ENCODE measurements around the gene P4HA3.

DNA sequence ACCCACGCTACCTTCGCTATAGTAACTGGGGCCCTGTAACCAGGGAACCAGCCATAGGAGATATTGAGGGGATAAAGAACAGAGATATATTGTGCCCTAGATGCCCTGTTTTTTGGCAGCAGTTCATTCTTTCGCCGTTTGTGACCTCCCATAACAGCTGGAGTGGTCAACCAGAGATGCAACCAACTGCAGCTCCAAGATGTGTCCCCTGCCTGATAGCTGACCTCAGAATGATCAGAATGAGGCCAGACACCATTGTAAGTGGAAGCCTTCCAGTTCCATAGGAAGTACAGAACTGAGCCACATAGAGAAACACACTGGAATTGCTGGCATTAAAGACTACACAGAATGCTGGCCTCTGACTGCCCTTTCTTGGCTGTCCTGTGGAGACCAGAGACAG is 39.2 kb downstream of the P4HA3 start:
- TF ChIP-seq, protein P1, sequence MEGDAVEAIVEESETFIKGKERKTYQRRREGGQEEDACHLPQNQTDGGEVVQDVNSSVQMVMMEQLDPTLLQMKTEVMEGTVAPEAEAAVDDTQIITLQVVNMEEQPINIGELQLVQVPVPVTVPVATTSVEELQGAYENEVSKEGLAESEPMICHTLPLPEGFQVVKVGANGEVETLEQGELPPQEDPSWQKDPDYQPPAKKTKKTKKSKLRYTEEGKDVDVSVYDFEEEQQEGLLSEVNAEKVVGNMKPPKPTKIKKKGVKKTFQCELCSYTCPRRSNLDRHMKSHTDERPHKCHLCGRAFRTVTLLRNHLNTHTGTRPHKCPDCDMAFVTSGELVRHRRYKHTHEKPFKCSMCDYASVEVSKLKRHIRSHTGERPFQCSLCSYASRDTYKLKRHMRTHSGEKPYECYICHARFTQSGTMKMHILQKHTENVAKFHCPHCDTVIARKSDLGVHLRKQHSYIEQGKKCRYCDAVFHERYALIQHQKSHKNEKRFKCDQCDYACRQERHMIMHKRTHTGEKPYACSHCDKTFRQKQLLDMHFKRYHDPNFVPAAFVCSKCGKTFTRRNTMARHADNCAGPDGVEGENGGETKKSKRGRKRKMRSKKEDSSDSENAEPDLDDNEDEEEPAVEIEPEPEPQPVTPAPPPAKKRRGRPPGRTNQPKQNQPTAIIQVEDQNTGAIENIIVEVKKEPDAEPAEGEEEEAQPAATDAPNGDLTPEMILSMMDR (IDR thresholded peaks at IDR 0.05; ENCODE audit: low read depth, low read length), result no peak
- TF ChIP-seq POLR2A (IDR thresholded peaks at IDR 0.05; ENCODE audit: extremely low read depth, insufficient read length), result no peak
- TF ChIP-seq, protein P2, sequence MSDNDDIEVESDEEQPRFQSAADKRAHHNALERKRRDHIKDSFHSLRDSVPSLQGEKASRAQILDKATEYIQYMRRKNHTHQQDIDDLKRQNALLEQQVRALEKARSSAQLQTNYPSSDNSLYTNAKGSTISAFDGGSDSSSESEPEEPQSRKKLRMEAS (IDR thresholded peaks at IDR 0.05; ENCODE audit: low read depth, low read length), result no peak
- no peak for TF ChIP-seq MYC (IDR thresholded peaks at IDR 0.05; ENCODE audit: low read depth, low read length)
